ENCODE data around the gene UPK3A.

The UPK3A gene

GRCh38 chr22:45305456-45306075 lies 20.8 kb downstream of the UPK3A start:
- no peak for DNase-seq (ENCODE audit: low read depth)
- no peak overlapping the region for H3K4me3 ChIP-seq (ENCODE audit: low read depth, low read length)
- TF ChIP-seq CTCF (IDR thresholded peaks at IDR 0.05; ENCODE audit: low read depth, low read length, missing control alignments) = no peak

GRCh38 chr22:45306139-45306538 lies 21.4 kb downstream of the UPK3A start:
- DNase-seq (ENCODE audit: low read depth) = no peak
- TF ChIP-seq CTCF (IDR thresholded peaks at IDR 0.05; ENCODE audit: low read depth, low read length, missing control alignments) = no peak
- H3K4me3 ChIP-seq (ENCODE audit: low read depth, low read length) = no peak overlapping the region

DNA sequence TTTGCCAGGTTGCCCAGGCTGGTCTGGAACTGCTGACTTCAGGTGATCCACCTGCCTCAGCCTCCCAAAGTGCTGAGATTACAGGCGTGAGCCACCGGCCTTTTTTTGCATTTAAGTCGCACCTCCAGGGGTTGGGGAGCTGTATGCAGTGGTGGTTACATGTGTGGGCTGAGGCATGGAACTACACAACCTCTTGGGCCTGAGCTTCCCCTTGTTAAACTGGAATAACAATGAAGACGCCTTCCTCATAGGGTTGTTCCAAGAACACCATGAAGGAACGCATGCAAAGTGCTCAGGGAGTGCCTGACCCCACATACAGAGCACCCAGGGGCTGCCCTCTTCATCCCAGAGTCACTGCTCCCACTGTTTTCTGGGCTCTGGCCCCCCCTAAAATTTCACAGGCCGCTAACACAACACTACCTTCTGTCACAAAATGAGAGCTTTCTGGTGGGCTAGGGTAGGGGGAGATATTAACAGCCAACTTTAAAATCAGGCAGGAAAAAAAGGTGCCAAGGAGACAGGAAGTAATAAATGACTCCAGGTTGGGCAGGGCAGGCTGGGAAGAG lies 23.7 kb downstream of the UPK3A start:
- H3K4me3 ChIP-seq (ENCODE audit: low read depth, low read length) = peak overlapping the region; percentile 64; the same call in 1 of the 2 replicates
- DNase-seq (ENCODE audit: low read depth) = no peak
- no peak for TF ChIP-seq CTCF (IDR thresholded peaks at IDR 0.05; ENCODE audit: low read depth, low read length, missing control alignments)

GRCh38 chr22:45308957-45309421 lies 24.2 kb downstream of the UPK3A start:
- peak overlapping the region; percentile 64 for H3K4me3 ChIP-seq (ENCODE audit: low read depth, low read length)
- DNase-seq (ENCODE audit: low read depth) = no peak
- no peak for TF ChIP-seq CTCF (IDR thresholded peaks at IDR 0.05; ENCODE audit: low read depth, low read length, missing control alignments)

DNA sequence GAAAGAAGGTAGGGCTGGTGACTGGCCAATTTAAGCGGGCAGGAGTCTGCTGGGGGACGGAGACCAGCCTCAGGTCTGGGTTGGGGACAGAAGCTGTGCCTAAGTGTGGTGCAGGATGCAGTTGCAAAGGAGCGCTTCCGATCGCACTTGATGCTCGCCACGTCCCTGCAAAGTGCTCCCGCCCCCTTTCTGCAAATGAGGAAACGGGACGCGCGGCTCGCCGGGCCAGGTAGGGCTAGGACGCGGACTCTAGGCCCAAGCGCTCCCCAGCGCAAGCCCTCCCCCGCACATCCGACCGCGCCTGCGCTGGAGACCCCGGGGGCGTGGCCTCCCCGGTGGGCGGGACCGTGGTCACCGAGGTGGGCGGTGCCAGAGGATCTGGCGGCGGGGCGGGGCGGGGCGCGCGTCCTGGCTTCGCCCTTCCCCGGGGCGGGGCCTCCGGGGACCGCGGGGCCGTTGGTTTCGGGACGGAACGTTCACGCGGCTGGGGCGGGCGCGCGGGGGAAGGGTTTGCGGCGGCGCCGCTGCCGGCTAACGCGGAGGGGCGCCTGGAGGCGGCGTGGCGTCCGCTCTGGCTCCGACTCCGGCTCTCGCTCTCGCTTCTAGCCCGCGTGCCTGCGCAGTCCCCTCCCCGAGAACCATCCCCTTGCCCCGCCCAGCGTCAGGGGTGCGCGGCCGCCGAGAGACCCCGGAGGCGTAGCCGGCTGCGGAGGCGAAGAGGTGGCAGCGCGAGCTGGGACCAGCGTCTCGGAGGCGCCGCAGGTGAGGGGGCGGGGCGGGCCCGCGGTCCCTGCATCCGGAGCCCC lies 24.9 kb downstream of the UPK3A start, which contains the start of gene FAM118A:
Gene FAM118A, plus strand, starts transcription at position 513 of the 806 bp plus-strand sequence. CDS start 12,446 bp downstream, outside the sequence.
- peak within 1 kb of the TSS; percentile 85 for H3K4me3 ChIP-seq (ENCODE audit: low read depth, low read length)
- peak; percentile 82 for DNase-seq (ENCODE audit: low read depth)
- no peak for TF ChIP-seq CTCF (IDR thresholded peaks at IDR 0.05; ENCODE audit: low read depth, low read length, missing control alignments)

DNA sequence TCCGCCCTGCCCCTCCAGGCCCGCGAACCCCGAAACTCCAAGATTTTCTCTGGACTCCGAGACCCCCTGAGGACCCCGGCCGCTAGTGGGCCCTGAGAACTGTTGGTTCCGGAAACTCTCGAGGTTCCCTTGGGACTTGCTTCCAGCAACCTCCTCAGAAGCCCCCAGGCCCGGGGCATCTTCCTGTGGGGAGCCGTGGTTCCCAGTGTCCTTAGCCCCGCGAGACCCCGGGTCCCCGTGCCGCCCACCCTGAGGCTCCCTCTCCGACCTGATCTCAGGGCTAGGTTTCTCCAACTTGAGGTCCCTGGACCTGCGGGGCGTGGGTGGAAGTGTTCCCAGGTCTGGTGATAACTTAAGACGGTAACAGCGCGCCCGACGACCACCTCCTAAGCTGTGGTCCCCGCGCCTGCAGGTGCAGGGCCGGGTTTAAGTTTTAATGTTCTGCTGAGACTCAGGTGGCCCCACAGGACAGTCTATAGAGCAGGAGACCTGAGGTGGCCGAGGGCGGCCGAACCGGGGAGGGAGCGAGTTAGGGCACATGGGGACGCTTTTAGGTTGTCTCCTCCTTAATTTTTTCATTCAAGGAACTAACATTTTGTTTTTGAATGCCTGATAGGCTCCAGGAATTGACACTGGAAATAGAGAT lies 25.7 kb downstream of the UPK3A start:
- peak overlapping the region; percentile 85 for H3K4me3 ChIP-seq (ENCODE audit: low read depth, low read length)
- no peak for DNase-seq (ENCODE audit: low read depth)
- TF ChIP-seq CTCF (IDR thresholded peaks at IDR 0.05; ENCODE audit: low read depth, low read length, missing control alignments) = no peak

Measured in GM12864 (cell line).